OCI-LY1 (cell line): ENCODE data around the gene TNFAIP8L3.

Source experiments
- H2AFZ ChIP-seq: fragments of 200-600 bp; sonication (generic), shearing (Covaris generic); 2 replicates; pipeline ENCODE4 v1.6.0; 2014; ENCODE audit warnings: antibody characterized with exemption, mild to moderate bottlenecking, low read length
- H3F3A ChIP-seq: fragments of 200-600 bp; sonication (generic), shearing (Covaris generic); 2 replicates; pipeline ENCODE4 v1.6.0; 2014; ENCODE audit warnings: mild to moderate bottlenecking, antibody characterized with exemption, low read length, moderate library complexity; ENCODE audit not compliant: insufficient read depth
- H3K27ac ChIP-seq: fragments of 200-600 bp; sonication (generic); 2 replicates; pipeline ENCODE4 v1.5.1; 2014; ENCODE audit warnings: low read length, mixed run types, mild to moderate bottlenecking, low read depth; ENCODE audit not compliant: poor library complexity, severe bottlenecking
- H3K27me3 ChIP-seq: fragments of 200-600 bp; sonication (generic); 2 replicates; pipeline ENCODE4 v1.6.0; 2014; ENCODE audit warnings: antibody characterized with exemption, mild to moderate bottlenecking, low read length, moderate library complexity; ENCODE audit not compliant: insufficient read depth
- H3K36me3 ChIP-seq: fragments of 200-600 bp; sonication (generic); 2 replicates; pipeline ENCODE4 v1.6.1; 2014; ENCODE audit warnings: mild to moderate bottlenecking, antibody characterized with exemption, low read length, moderate library complexity, mixed read lengths; ENCODE audit not compliant: insufficient read depth
- H3K4me1 ChIP-seq: fragments of 200-600 bp; sonication (generic); 2 replicates; pipeline ENCODE4 v1.5.1; 2014; ENCODE audit warnings: mild to moderate bottlenecking, low read length, moderate library complexity; ENCODE audit not compliant: insufficient read depth, severe bottlenecking
- H3K4me2 ChIP-seq: fragments of 200-600 bp; sonication (generic), shearing (Covaris generic); 2 replicates; pipeline ENCODE4 v1.6.1; 2014; ENCODE audit warnings: low read length
- H3K4me3 ChIP-seq: fragments of 200-600 bp; sonication (generic); 2 replicates; pipeline ENCODE4 v1.5.1; 2014; ENCODE audit warnings: low read length, low read depth, mild to moderate bottlenecking, mixed read lengths; ENCODE audit not compliant: poor library complexity, severe bottlenecking
- H3K79me2 ChIP-seq: fragments of 200-600 bp; shearing (Covaris generic); 2 replicates; pipeline ENCODE4 v1.6.1; 2016; ENCODE audit warnings: mixed run types, low read length, mixed read lengths; ENCODE audit not compliant: insufficient read depth
- H3K9ac ChIP-seq: fragments of 200-600 bp; sonication (generic), shearing (Covaris generic); 2 replicates; pipeline ENCODE4 v1.6.1; 2014; ENCODE audit warnings: mild to moderate bottlenecking, low read length, mixed read lengths
- H3K9me2 ChIP-seq: fragments of 200-600 bp; sonication (generic), shearing (Covaris generic); 2 replicates; pipeline ENCODE4 v1.6.1; 2014; ENCODE audit warnings: low read depth, mild to moderate bottlenecking, low read length, mixed read lengths
- H3K9me3 ChIP-seq: fragments of 200-600 bp; shearing (Covaris generic); 2 replicates; pipeline ENCODE4 v1.6.1; 2014; ENCODE audit warnings: low read length, mixed read lengths
- H4K20me1 ChIP-seq: fragments of 200-600 bp; sonication (generic), shearing (Covaris generic); 2 replicates; pipeline ENCODE4 v1.6.0; 2016; ENCODE audit warnings: mild to moderate bottlenecking, low read length; ENCODE audit not compliant: insufficient read depth
- CTCF ChIP-seq: fragments of 200-600 bp; sonication (generic), shearing (Covaris generic); IDR thresholded peaks from 2 replicates; pipeline ENCODE4 v1.5.1; 2017; ENCODE audit warnings: mild to moderate bottlenecking, antibody characterized with exemption, low read length, moderate library complexity, mixed read lengths
- EZH2 ChIP-seq: fragments of 200-600 bp; sonication (generic), shearing (Covaris generic); IDR thresholded peaks from 2 replicates; pipeline ENCODE4 v1.8.0; 2017; ENCODE audit warnings: borderline replicate concordance, mixed run types, mild to moderate bottlenecking, antibody characterized with exemption, low read length, moderate library complexity, mixed read lengths

The TNFAIP8L3 gene

GRCh38 chr15:51086409-51086808, 8.3 kb downstream of the TNFAIP8L3 start:
- Histone ChIP-seq H3K27me3 (no peaks in the 10 kb centered on the region), H3K9me3 (no peaks in the 10 kb centered on the region), H3K36me3 (no peaks in the 10 kb centered on the region), H2AFZ (no peak overlapping the region), H3F3A (no peaks in the 10 kb centered on the region), H3K4me1 (no peaks in the 10 kb centered on the region), H3K27ac (no peak overlapping the region), H3K4me3 (no peak overlapping the region), H3K9ac (no peak overlapping the region), H3K4me2 (no peak overlapping the region), H3K79me2 (no peaks in the 10 kb centered on the region), H4K20me1 (no peaks in the 10 kb centered on the region), H3K9me2 (no peaks in the 10 kb centered on the region)
- TF ChIP-seq CTCF (no peak), EZH2 (no peak)

- no peak for TF ChIP-seq EZH2
- no peak for TF ChIP-seq CTCF
- no peaks in the 10 kb centered on the region for H3K79me2 ChIP-seq
- H3K27ac ChIP-seq: no peak overlapping the region
- no peak overlapping the region for H3K4me2 ChIP-seq
- no peak overlapping the region for H3K4me3 ChIP-seq
- H3K9ac ChIP-seq: no peak overlapping the region
- no peaks in the 10 kb centered on the region for H3F3A ChIP-seq
- H3K27me3 ChIP-seq: no peaks in the 10 kb centered on the region
- H4K20me1 ChIP-seq: no peaks in the 10 kb centered on the region
- H3K9me2 ChIP-seq: no peaks in the 10 kb centered on the region
- H3K9me3 ChIP-seq: no peaks in the 10 kb centered on the region
- H2AFZ ChIP-seq: no peak overlapping the region
- no peaks in the 10 kb centered on the region for H3K4me1 ChIP-seq
- no peaks in the 10 kb centered on the region for H3K36me3 ChIP-seq
Observed at GRCh38 chr15:51085764-51086163, 8.9 kb downstream of the TNFAIP8L3 start.

DNA sequence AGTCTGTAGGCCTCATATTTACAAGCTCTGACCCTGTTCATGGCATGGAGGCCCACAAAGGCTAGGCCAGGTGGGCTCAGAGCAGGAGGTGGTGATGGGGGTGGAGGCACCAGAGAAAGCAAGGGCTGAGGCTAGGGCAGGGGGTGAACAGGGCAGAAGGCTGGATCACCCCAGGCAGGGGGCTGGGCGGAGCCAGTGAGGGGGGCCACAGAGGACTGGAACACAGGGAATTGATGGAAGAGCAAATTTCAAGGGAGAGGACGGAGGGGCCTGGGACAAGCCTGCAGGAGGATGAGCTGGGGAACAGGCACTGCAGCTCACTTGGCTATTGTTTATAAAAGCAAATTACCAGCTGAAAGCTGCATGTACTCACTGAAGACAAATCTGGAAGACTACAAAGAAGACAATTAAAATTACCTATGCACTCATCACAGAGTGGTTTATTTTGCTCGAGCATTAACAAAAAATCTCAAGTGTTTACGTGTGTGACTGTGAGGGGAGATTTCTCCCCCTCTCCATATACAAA, 11.0 kb downstream of the TNFAIP8L3 start:
- no peak for TF ChIP-seq CTCF
- TF ChIP-seq EZH2: no peak
- Histone ChIP-seq H3F3A (no peaks in the 10 kb centered on the region), H3K4me1 (no peaks in the 10 kb centered on the region), H3K4me2 (no peak overlapping the region), H3K4me3 (no peak overlapping the region), H2AFZ (no peak overlapping the region), H3K9me3 (no peaks in the 10 kb centered on the region), H3K36me3 (no peaks in the 10 kb centered on the region), H3K9ac (no peak overlapping the region), H3K27me3 (no peaks in the 10 kb centered on the region), H4K20me1 (no peaks in the 10 kb centered on the region), H3K79me2 (no peaks in the 10 kb centered on the region), H3K27ac (no peak overlapping the region), H3K9me2 (no peaks in the 10 kb centered on the region)
